ENCODE measurements around the gene MEGF11. TPM values are rescaled to one million over a fixed set of nuclear protein-coding genes. Genes with fewer than 3 reads are reported as not detected.
A peak's percentile ranks its signal among the peaks of the same experiment; 100 is the strongest.

MEGF11 gene
- total RNA-seq (not detected), polyA plus RNA-seq (under 1 TPM in 2 of 3 donors, not detected in 1; 0.04 to 0.05 TPM)
- long read RNA-seq, donor 1, partial matches to known transcripts, result 0 of 1 reads
- long read RNA-seq, donor 1, other reads (novel, unspliced or antisense), result 1 of 1 reads
- long read RNA-seq, donor 2, partial matches to known transcripts, result 0 of 2 reads
- long read RNA-seq, donor 2, other reads (novel, unspliced or antisense), result 2 of 2 reads

- H3K27ac ChIP-seq, result no peak within 1 kb of the TSS
- peak in 1 of 2 donors; percentile 23 for DNase-seq
- no peaks in the 10 kb centered on the region for H3K9me3 ChIP-seq
- 1% methylated on average over 26 to 64 of the region's 64 CpGs for WGBS, 3 donors
- H3K4me3 ChIP-seq, result peak within 1 kb of the TSS; percentile 67
- intact Hi-C loops (cut with DNase I), result loop anchor here in 1 of 2 donors (5.0 kb wide), 1 partner anchor 34 kb away; no protein-coding TSS in a partner anchor
- no peak for TF ChIP-seq CTCF (IDR thresholded peaks at IDR 0.05)
- H3K36me3 ChIP-seq (ENCODE audit: insufficient read depth in 1 of 2, low read depth in 1 of 2), result no peaks in the 10 kb centered on the region
- H3K27me3 ChIP-seq (ENCODE audit: insufficient read depth in 3 of 3, low read length in 2 of 3), result peaks cover 4 to 79% (median 20%) of the 10 kb centered on the region in 3 donors
- peak; percentile 36 to 57 (median 40) for ATAC-seq
- H3K4me1 ChIP-seq, result peaks cover 12% of the 10 kb centered on the region
Observed at GRCh38 chr15:66253418-66254088, at the start of gene MEGF11. MEGF11 (minus strand) TSS chr15:66253750; CDS start chr15:66128403, 125,347 bp downstream.

GRCh38 chr15:66302489-66303278 lies 49.1 kb upstream of the MEGF11 start:
- Histone ChIP-seq H3K27ac (no peak overlapping the region), H3K4me1 (no peaks in the 10 kb centered on the region), H3K9me3 (no peaks in the 10 kb centered on the region), H3K4me3 (no peak overlapping the region), H3K36me3 (ENCODE audit: insufficient read depth in 1 of 2, low read depth in 1 of 2) (peaks cover 4 to 71% of the 10 kb centered on the region in 2 donors), H3K27me3 (ENCODE audit: insufficient read depth in 3 of 3, low read length in 2 of 3) (no peaks in the 10 kb centered on the region)
- DNase-seq, result no peak
- no peak for TF ChIP-seq CTCF (IDR thresholded peaks at IDR 0.05)
- no peak for ATAC-seq
- intact Hi-C loops (cut with DNase I), result no loop called here
- 97 to 99% (median 99%) methylated on average over 5 of the region's 5 CpGs for WGBS, 3 donors

GRCh38 chr15:66298803-66299251 lies 45.3 kb upstream of the MEGF11 start:
- H3K4me3 ChIP-seq, result no peak overlapping the region
- H3K4me1 ChIP-seq, result peaks cover 11% of the 10 kb centered on the region
- intact Hi-C loops (cut with DNase I), result no loop called here
- H3K27ac ChIP-seq, result no peak overlapping the region
- no peaks in the 10 kb centered on the region for H3K9me3 ChIP-seq
- 48 to 72% (median 62%) methylated on average over 4 of the region's 4 CpGs for WGBS, 3 donors
- DNase-seq, result no peak
- H3K36me3 ChIP-seq (ENCODE audit: insufficient read depth in 1 of 2, low read depth in 1 of 2), result peaks cover 0 to 53% of the 10 kb centered on the region in 2 donors
- no peaks in the 10 kb centered on the region for H3K27me3 ChIP-seq (ENCODE audit: insufficient read depth in 3 of 3, low read length in 2 of 3)
- no peak for ATAC-seq
- no peak for TF ChIP-seq CTCF (IDR thresholded peaks at IDR 0.05)

GRCh38 chr15:66296186-66296585 lies 42.6 kb upstream of the MEGF11 start:
- Histone ChIP-seq H3K9me3 (no peaks in the 10 kb centered on the region), H3K27ac (no peak overlapping the region), H3K4me1 (peaks cover 23% of the 10 kb centered on the region), H3K27me3 (ENCODE audit: insufficient read depth in 3 of 3, low read length in 2 of 3) (no peaks in the 10 kb centered on the region), H3K4me3 (no peak overlapping the region), H3K36me3 (ENCODE audit: insufficient read depth in 1 of 2, low read depth in 1 of 2) (peaks cover 0 to 34% of the 10 kb centered on the region in 2 donors)
- no peak for TF ChIP-seq CTCF (IDR thresholded peaks at IDR 0.05)
- 82 to 94% (median 88%) methylated on average over 5 of the region's 5 CpGs for WGBS, 3 donors
- intact Hi-C loops (cut with DNase I), result no loop called here
- DNase-seq (no peak), ATAC-seq (no peak)
